IMR-90 (cell line): ENCODE data around the gene GNAO1.

ENCODE experiments used
- BHLHE40 ChIP-seq: fragments of 150-350 bp; IDR thresholded peaks from 2 replicates; pipeline ENCODE4 v1.6.1; 2016; ENCODE audit warnings: mild to moderate bottlenecking, low read depth, low read length
- CHD1 ChIP-seq: IDR thresholded peaks from 2 replicates; pipeline ENCODE4 v1.6.1; 2012; ENCODE audit warnings: low read depth, low read length, improper control_type of control experiment
- CTCF ChIP-seq: conservative IDR thresholded peaks from 2 replicates; pipeline ENCODE4 v1.5.1; 2012; ENCODE audit warnings: mild to moderate bottlenecking, low read depth, low read length, improper control_type of control experiment
- FOS ChIP-seq: fragments of 150-350 bp; IDR thresholded peaks from 2 replicates; pipeline ENCODE4 v1.6.1; 2016; ENCODE audit warnings: low read depth, low read length
- MAZ ChIP-seq: IDR thresholded peaks from 2 replicates; pipeline ENCODE4 v1.6.1; 2012; ENCODE audit warnings: low read depth, mild to moderate bottlenecking, low read length, improper control_type of control experiment, moderate library complexity, borderline replicate concordance
- NFE2L2 ChIP-seq: fragments of 150-350 bp; IDR thresholded peaks from 2 replicates; pipeline ENCODE4 v1.6.1; 2016; ENCODE audit warnings: low read depth, mild to moderate bottlenecking, low read length
- POLR2A ChIP-seq: IDR thresholded peaks from 2 replicates; pipeline ENCODE4 v1.6.1; 2012; ENCODE audit warnings: mild to moderate bottlenecking, low read depth, low read length
- RAD21 ChIP-seq: IDR thresholded peaks from 2 replicates; pipeline ENCODE4 v1.6.1; 2012; ENCODE audit warnings: low read length, improper control_type of control experiment
- RCOR1 ChIP-seq: IDR thresholded peaks from 2 replicates; pipeline ENCODE4 v1.6.1; 2012; ENCODE audit warnings: mild to moderate bottlenecking, low read length, improper control_type of control experiment; ENCODE audit not compliant: insufficient replicate concordance
- RFX5 ChIP-seq: IDR thresholded peaks from 2 replicates; pipeline ENCODE4 v1.8.0; 2012; ENCODE audit warnings: low read depth, mild to moderate bottlenecking, low read length, moderate library complexity
- USF2 ChIP-seq: fragments of 150-350 bp; IDR thresholded peaks from 2 replicates; pipeline ENCODE4 v1.6.1; 2017; ENCODE audit warnings: mild to moderate bottlenecking, antibody characterized with exemption, low read length, low read depth

GRCh38 chr16:56344518-56345405, 153.5 kb downstream of the GNAO1 start:
- TF ChIP-seq CTCF (no peak), RFX5 (no peak), RAD21 (no peak), USF2 (no peak), MAZ (no peak), BHLHE40 (no peak), CHD1 (no peak), POLR2A (no peak), FOS (no peak), NFE2L2 (no peak), RCOR1 (no peak)
